HL-60 (cell line): ENCODE data around the gene KAZN.

Experiments used
- DNase-seq, 2 experiments: peaks; one replicate each; pipeline ENCODE4 v3.0.0-alpha.2; 2010 to 2020; ENCODE audit warnings: low read depth in 1 of 2, low spot score in 1 of 2
- H3K27ac ChIP-seq: fragments of 250-450 bp; sonication (Bioruptor Pico); replicated peaks from 2 replicates; pipeline ENCODE4 v1.5.1; 2020; ENCODE audit warnings: mild to moderate bottlenecking, moderate library complexity
- H3K27me3 ChIP-seq: fragments of 250-450 bp; sonication (Bioruptor Pico); 2 replicates; pipeline ENCODE4 v1.5.1; 2021; ENCODE audit warnings: mild to moderate bottlenecking, moderate library complexity; ENCODE audit not compliant: insufficient read depth, poor library complexity, severe bottlenecking
- H3K4me3 ChIP-seq: replicated peaks from 2 replicates; pipeline ENCODE4 v1.5.1; 2011; ENCODE audit warnings: mild to moderate bottlenecking, control low read depth, low read length; ENCODE audit not compliant: insufficient read depth
- GABPA ChIP-seq: IDR thresholded peaks from 2 replicates; pipeline ENCODE4 v1.6.1; 2012; ENCODE audit warnings: low read depth
- POLR2AphosphoS5 ChIP-seq: IDR thresholded peaks from 2 replicates; pipeline ENCODE4 v1.6.1; 2012; ENCODE audit warnings: low read depth
- REST ChIP-seq: IDR thresholded peaks from 2 replicates; pipeline ENCODE4 v1.6.1; 2012; ENCODE audit warnings: low read depth; ENCODE audit not compliant: insufficient replicate concordance
- SPI1 ChIP-seq: IDR thresholded peaks from 2 replicates; pipeline ENCODE4 v1.6.1; 2012; ENCODE audit warnings: low read depth, mild to moderate bottlenecking, borderline replicate concordance
- TF ChIP-seq, protein P1 (sequence below): IDR thresholded peaks from one replicate; pipeline ENCODE4 v1.5.1; 2011; ENCODE audit warnings: low read length, control low read depth, inconsistent platforms; ENCODE audit not compliant: insufficient read depth

The KAZN gene

DNA sequence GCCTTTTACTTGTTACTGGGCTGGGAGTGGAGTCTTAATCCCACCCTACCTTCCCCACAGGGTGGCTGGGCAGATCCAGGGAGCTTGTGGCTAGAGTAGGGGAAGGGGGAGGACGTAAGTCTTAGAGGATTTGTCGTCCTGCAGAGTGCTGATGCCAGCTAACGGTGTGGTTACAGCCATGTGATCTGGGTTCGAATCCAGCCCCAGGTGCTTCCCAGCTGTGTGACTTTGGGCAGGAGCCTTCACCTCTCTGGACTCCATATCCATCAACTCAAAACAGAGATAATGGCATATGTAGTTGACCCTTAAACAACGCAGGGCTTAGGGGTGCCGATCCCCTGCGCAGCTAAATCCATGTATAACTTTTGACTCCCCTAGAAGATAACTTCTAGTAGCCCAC, 446.6 kb downstream of the KAZN start:
- no peak overlapping the region for H3K27ac ChIP-seq
- H3K27me3 ChIP-seq, result no peaks in the 10 kb centered on the region
- H3K4me3 ChIP-seq, result no peak overlapping the region
- TF ChIP-seq GABPA, result no peak
- TF ChIP-seq SPI1, result no peak
- no peak for TF ChIP-seq POLR2AphosphoS5
- TF ChIP-seq REST, result no peak
- TF ChIP-seq, protein P1, sequence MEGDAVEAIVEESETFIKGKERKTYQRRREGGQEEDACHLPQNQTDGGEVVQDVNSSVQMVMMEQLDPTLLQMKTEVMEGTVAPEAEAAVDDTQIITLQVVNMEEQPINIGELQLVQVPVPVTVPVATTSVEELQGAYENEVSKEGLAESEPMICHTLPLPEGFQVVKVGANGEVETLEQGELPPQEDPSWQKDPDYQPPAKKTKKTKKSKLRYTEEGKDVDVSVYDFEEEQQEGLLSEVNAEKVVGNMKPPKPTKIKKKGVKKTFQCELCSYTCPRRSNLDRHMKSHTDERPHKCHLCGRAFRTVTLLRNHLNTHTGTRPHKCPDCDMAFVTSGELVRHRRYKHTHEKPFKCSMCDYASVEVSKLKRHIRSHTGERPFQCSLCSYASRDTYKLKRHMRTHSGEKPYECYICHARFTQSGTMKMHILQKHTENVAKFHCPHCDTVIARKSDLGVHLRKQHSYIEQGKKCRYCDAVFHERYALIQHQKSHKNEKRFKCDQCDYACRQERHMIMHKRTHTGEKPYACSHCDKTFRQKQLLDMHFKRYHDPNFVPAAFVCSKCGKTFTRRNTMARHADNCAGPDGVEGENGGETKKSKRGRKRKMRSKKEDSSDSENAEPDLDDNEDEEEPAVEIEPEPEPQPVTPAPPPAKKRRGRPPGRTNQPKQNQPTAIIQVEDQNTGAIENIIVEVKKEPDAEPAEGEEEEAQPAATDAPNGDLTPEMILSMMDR, result no peak
- no peak for DNase-seq

GRCh38 chr1:15046487-15047165, 448.1 kb downstream of the KAZN start:
- no peak overlapping the region for H3K27ac ChIP-seq
- H3K27me3 ChIP-seq, result no peaks in the 10 kb centered on the region
- TF ChIP-seq SPI1, result no peak
- TF ChIP-seq REST, result no peak
- TF ChIP-seq, protein P1, result peak; percentile 78
- TF ChIP-seq POLR2AphosphoS5, result no peak
- no peak for TF ChIP-seq GABPA
- no peak overlapping the region for H3K4me3 ChIP-seq
- peak; percentile 22 to 52 for DNase-seq

DNA sequence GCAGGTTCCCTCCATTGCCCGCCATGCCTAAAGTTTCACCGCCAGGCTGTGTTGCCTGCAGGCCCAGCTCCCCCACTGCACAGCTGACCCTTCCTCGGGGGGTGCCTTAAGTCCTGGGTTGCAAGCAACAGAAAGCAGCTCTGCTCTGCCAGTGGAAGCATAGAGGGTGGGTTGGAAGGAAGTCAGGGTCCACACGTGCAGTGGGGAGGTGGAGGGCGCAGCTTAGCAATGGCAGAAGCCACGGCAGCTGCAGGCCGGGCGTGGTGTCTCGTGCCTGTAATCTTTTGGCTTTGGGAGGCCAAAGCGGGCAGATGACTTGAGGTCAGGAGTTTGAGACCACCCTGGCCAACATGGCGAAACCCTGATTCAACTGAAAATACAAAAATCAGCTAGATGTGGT, 448.8 kb downstream of the KAZN start:
- no peak for DNase-seq
- Histone ChIP-seq H3K27ac (no peak overlapping the region), H3K27me3 (no peaks in the 10 kb centered on the region), H3K4me3 (no peak overlapping the region)
- TF ChIP-seq, protein P1, result no peak
- TF ChIP-seq REST (no peak), GABPA (no peak), SPI1 (no peak), POLR2AphosphoS5 (no peak)
